Measurements from ENCODE around the gene CLDN22. TPM values are rescaled to one million over a fixed set of nuclear protein-coding genes. Genes with fewer than 3 reads are reported as not detected.
"Not testable (repeated sequence)": the region's sequence is repeated elsewhere in the genome, so short reads cannot be mapped to it uniquely, and the experiment has no call there.

The CLDN22 gene
- total RNA-seq, 1 donor: not detected

- no peak for DNase-seq (ENCODE audit: low read depth in 2 of 3, low spot score in 2 of 3)
Observed at GRCh38 chr4:183347566-183347965, 27.5 kb upstream of the CLDN22 start.

GRCh38 chr4:183347146-183347545 lies 27.1 kb upstream of the CLDN22 start:
- no peak for DNase-seq (ENCODE audit: low read depth in 2 of 3, low spot score in 2 of 3)

GRCh38 chr4:183345261-183345660 lies 25.2 kb upstream of the CLDN22 start:
- no peak for DNase-seq (ENCODE audit: low read depth in 2 of 3, low spot score in 2 of 3)

GRCh38 chr4:183344523-183345255 lies 24.6 kb upstream of the CLDN22 start:
- DNase-seq (ENCODE audit: low read depth in 2 of 3, low spot score in 2 of 3): no peak

GRCh38 chr4:183343730-183344129 lies 23.7 kb upstream of the CLDN22 start:
- DNase-seq (ENCODE audit: low read depth in 2 of 3, low spot score in 2 of 3): no peak

- peak in 2 of 3 donors; percentile 35 to 52 for DNase-seq (ENCODE audit: low read depth in 2 of 3, low spot score in 2 of 3)
Observed at GRCh38 chr4:183342541-183343533, 22.8 kb upstream of the CLDN22 start.

- no peak for DNase-seq (ENCODE audit: low read depth in 2 of 3, low spot score in 2 of 3)
Observed at GRCh38 chr4:183337833-183338232, 17.8 kb upstream of the CLDN22 start.

GRCh38 chr4:183337349-183337748 lies 17.3 kb upstream of the CLDN22 start:
- no peak for DNase-seq (ENCODE audit: low read depth in 2 of 3, low spot score in 2 of 3)

GRCh38 chr4:183335369-183335940 lies 15.4 kb upstream of the CLDN22 start:
- DNase-seq (ENCODE audit: low read depth in 2 of 3, low spot score in 2 of 3): no peak

GRCh38 chr4:183333983-183334382 lies 13.9 kb upstream of the CLDN22 start:
- DNase-seq (ENCODE audit: low read depth in 2 of 3, low spot score in 2 of 3): no peak

- no peak for DNase-seq (ENCODE audit: low read depth in 2 of 3, low spot score in 2 of 3)
Observed at GRCh38 chr4:183333202-183333601, 13.1 kb upstream of the CLDN22 start.

- DNase-seq (ENCODE audit: low read depth in 2 of 3, low spot score in 2 of 3): no peak
Observed at GRCh38 chr4:183332447-183332846, 12.4 kb upstream of the CLDN22 start.

- DNase-seq (ENCODE audit: low read depth in 2 of 3, low spot score in 2 of 3): no peak
Observed at GRCh38 chr4:183330841-183331240, 10.8 kb upstream of the CLDN22 start.

GRCh38 chr4:183329954-183330742 lies 10.1 kb upstream of the CLDN22 start:
- DNase-seq (ENCODE audit: low read depth in 2 of 3, low spot score in 2 of 3): no peak

- DNase-seq (ENCODE audit: low read depth in 2 of 3, low spot score in 2 of 3): no peak
Observed at GRCh38 chr4:183329244-183329643, 9.2 kb upstream of the CLDN22 start.

GRCh38 chr4:183328832-183329231 lies 8.8 kb upstream of the CLDN22 start:
- DNase-seq (ENCODE audit: low read depth in 2 of 3, low spot score in 2 of 3): no peak

GRCh38 chr4:183327827-183328226 lies 7.8 kb upstream of the CLDN22 start:
- no peak for DNase-seq (ENCODE audit: low read depth in 2 of 3, low spot score in 2 of 3)

GRCh38 chr4:183326853-183327252 lies 6.8 kb upstream of the CLDN22 start:
- no peak for DNase-seq (ENCODE audit: low read depth in 2 of 3, low spot score in 2 of 3)

- not testable (repeated sequence) for DNase-seq (ENCODE audit: low read depth in 2 of 3, low spot score in 2 of 3)
Observed at GRCh38 chr4:183326387-183326786, 6.3 kb upstream of the CLDN22 start.

- no peak for DNase-seq (ENCODE audit: low read depth in 2 of 3, low spot score in 2 of 3)
Observed at GRCh38 chr4:183324619-183325018, 4.5 kb upstream of the CLDN22 start.

Data from hematopoietic multipotent progenitor cell (in vitro differentiated cells).